T-helper 1 cell treated with Interleukin-12 subunit alpha and Interleukin-12 subunit beta and Interleukin-4 antibody, amounts not matched to agents 30 μg/mL and 1 μg/mL, for 36 hours (primary cell): ENCODE results near the gene SLC9A4.

Experiments used
- H3K27ac Mint-ChIP-seq: one replicate; pipeline ENCODE4 v1.8.0; 2021; ENCODE audit warnings: mild to moderate bottlenecking, mixed read lengths
- H3K27me3 Mint-ChIP-seq: one replicate; pipeline ENCODE4 v1.8.0; 2021; ENCODE audit warnings: low read depth, mixed read lengths
- H3K36me3 Mint-ChIP-seq: one replicate; pipeline ENCODE4 v1.8.0; 2021; ENCODE audit warnings: low read depth, mixed read lengths
- H3K4me1 Mint-ChIP-seq: one replicate; pipeline ENCODE4 v1.8.0; 2021; ENCODE audit warnings: low read depth, mixed read lengths
- H3K4me3 Mint-ChIP-seq: one replicate; pipeline ENCODE4 v1.8.0; 2021; ENCODE audit warnings: mild to moderate bottlenecking, moderate library complexity, mixed read lengths
- H3K9me3 Mint-ChIP-seq: one replicate; pipeline ENCODE4 v1.8.0; 2021; ENCODE audit warnings: mixed read lengths

SLC9A4 gene

GRCh38 chr2:102578376-102578775 is 105.3 kb downstream of the SLC9A4 start:
- H3K27me3 Mint-ChIP-seq = peaks cover 10% of the 10 kb centered on the region
- peaks cover 5% of the 10 kb centered on the region for H3K9me3 Mint-ChIP-seq

GRCh38 chr2:102581911-102582310 is 108.9 kb downstream of the SLC9A4 start:
- Mint-ChIP-seq H3K27ac (no peak overlapping the region), H3K4me3 (no peak overlapping the region), H3K9me3 (peaks cover 5% of the 10 kb centered on the region), H3K36me3 (no peaks in the 10 kb centered on the region), H3K4me1 (peaks cover 5% of the 10 kb centered on the region), H3K27me3 (no peaks in the 10 kb centered on the region)

More at GRCh38 chr2:102578376-102578775, 105.3 kb downstream of the SLC9A4 start:
- Mint-ChIP-seq H3K4me3 (no peak overlapping the region), H3K27ac (no peak overlapping the region), H3K4me1 (peaks cover 5% of the 10 kb centered on the region), H3K36me3 (no peaks in the 10 kb centered on the region)

- Mint-ChIP-seq H3K4me3 (no peak overlapping the region), H3K9me3 (peaks cover 5% of the 10 kb centered on the region), H3K27me3 (no peaks in the 10 kb centered on the region), H3K27ac (no peak overlapping the region), H3K4me1 (peaks cover 5% of the 10 kb centered on the region), H3K36me3 (no peaks in the 10 kb centered on the region)
Observed at GRCh38 chr2:102582845-102583244, 109.8 kb downstream of the SLC9A4 start.
